Measurements from ENCODE around the gene MARF1. TPM values are rescaled to one million over a fixed set of nuclear protein-coding genes. Genes with fewer than 3 reads are reported as not detected.

Gene MARF1
- total RNA-seq, 2 experiments from 2014 or later = 156 to 157 TPM

DNA sequence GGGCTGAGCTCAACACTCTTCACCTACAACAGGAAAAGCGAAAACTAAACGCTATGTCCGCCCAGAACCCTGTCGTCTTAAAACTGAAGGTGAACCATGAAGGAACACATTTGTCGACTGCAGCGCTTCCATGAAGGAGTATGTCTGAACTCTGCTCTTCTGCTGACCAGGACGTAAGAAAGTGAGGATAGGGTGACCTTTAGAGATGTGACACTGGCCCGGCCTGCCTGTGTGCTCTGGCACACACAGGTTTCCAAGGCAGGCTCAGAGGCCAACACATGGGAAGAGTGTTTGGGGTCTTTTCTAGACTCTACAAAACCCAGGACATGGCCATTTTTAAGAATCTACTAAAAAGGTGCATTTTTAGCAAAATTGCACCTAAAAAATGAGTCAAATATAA, 21.1 kb downstream of the MARF1 start:
- POLR2A ChIA-PET = interaction anchor here (0.7 to 1.0 kb wide), 2 partner anchors 20 to 21 kb away, joined by 3 read pairs; partner anchors contain the start of gene MARF1
- Mint-ChIP-seq H3K4me3 (no peak overlapping the region), H3K27ac (peak overlapping the region; percentile 49), H3K4me1 (ENCODE audit: low read depth) (no peaks in the 10 kb centered on the region), H3K36me3 (ENCODE audit: low read depth) (peaks cover 95% of the 10 kb centered on the region), H3K27me3 (no peaks in the 10 kb centered on the region), H3K9me3 (no peaks in the 10 kb centered on the region)
- TF ChIP-seq CTCF (IDR thresholded peaks at IDR 0.05) = no peak
- intact Hi-C loops (cut with DNase I, micrococcal nuclease) = no loop called here
- no peaks in the 10 kb centered on the region for H3K4me1 ChIP-seq (ENCODE audit: insufficient read depth, low read length)
- no peak overlapping the region for H3K27ac ChIP-seq (ENCODE audit: low read depth in 1 of 2, low read length in 2 of 2)
- H3K9me3 ChIP-seq (ENCODE audit: control insufficient read depth in 1 of 2, insufficient read depth in 1 of 2, low read length in 2 of 2) = no peaks in the 10 kb centered on the region
- no peaks in the 10 kb centered on the region for H3K27me3 ChIP-seq (ENCODE audit: control insufficient read depth in 1 of 2, insufficient read depth in 2 of 2, low read length in 2 of 2)
- DNase-seq = no peak
- CTCF ChIA-PET = interaction anchor here (1.0 to 1.3 kb wide), 2 partner anchors 11 to 21 kb away, joined by 3 read pairs; partner anchors contain the start of gene MARF1
- ATAC-seq (ENCODE audit: poor library complexity) = no peak
- no peak overlapping the region for H3K4me3 ChIP-seq (ENCODE audit: low read length)
- H3K36me3 ChIP-seq (ENCODE audit: insufficient read depth, low read length) = peaks cover 87% of the 10 kb centered on the region

GRCh38 chr16:15621456-15621855, 21.5 kb downstream of the MARF1 start:
- ChIA-PET POLR2A (interaction anchor here (0.7 kb wide), 1 partner anchor 21 kb away, joined by 3 read pairs; the partner anchor contains the start of gene MARF1), CTCF (interaction anchor here (0.6 to 1.3 kb wide), 3 partner anchors 12 to 60 kb away, joined by 3 to 4 read pairs (median 3); partner anchors contain the start of gene MARF1)
- Mint-ChIP-seq H3K27ac (peak overlapping the region; percentile 49), H3K4me1 (ENCODE audit: low read depth) (no peaks in the 10 kb centered on the region), H3K4me3 (no peak overlapping the region), H3K36me3 (ENCODE audit: low read depth) (peaks cover 96% of the 10 kb centered on the region), H3K27me3 (no peaks in the 10 kb centered on the region), H3K9me3 (no peaks in the 10 kb centered on the region)
- intact Hi-C loops (cut with DNase I, micrococcal nuclease) = no loop called here
- no peak overlapping the region for H3K27ac ChIP-seq (ENCODE audit: low read depth in 1 of 2, low read length in 2 of 2)
- H3K9me3 ChIP-seq (ENCODE audit: control insufficient read depth in 1 of 2, insufficient read depth in 1 of 2, low read length in 2 of 2) = no peaks in the 10 kb centered on the region
- TF ChIP-seq CTCF (IDR thresholded peaks at IDR 0.05) = no peak
- DNase-seq (no peak), ATAC-seq (ENCODE audit: poor library complexity) (no peak)
- no peaks in the 10 kb centered on the region for H3K4me1 ChIP-seq (ENCODE audit: insufficient read depth, low read length)
- no peaks in the 10 kb centered on the region for H3K27me3 ChIP-seq (ENCODE audit: control insufficient read depth in 1 of 2, insufficient read depth in 2 of 2, low read length in 2 of 2)
- H3K36me3 ChIP-seq (ENCODE audit: insufficient read depth, low read length) = peaks cover 91% of the 10 kb centered on the region
- no peak overlapping the region for H3K4me3 ChIP-seq (ENCODE audit: low read length)

- ChIA-PET POLR2A (interaction anchor here (2.1 kb wide), 1 partner anchor 22 kb away, joined by 10 read pairs; the partner anchor contains the start of gene MARF1), CTCF (no interaction called here)
- Histone ChIP-seq H3K36me3 (ENCODE audit: insufficient read depth, low read length) (peaks cover 95% of the 10 kb centered on the region), H3K4me3 (ENCODE audit: low read length) (no peak overlapping the region), H3K27me3 (ENCODE audit: control insufficient read depth in 1 of 2, insufficient read depth in 2 of 2, low read length in 2 of 2) (no peaks in the 10 kb centered on the region), H3K9me3 (ENCODE audit: control insufficient read depth in 1 of 2, insufficient read depth in 1 of 2, low read length in 2 of 2) (no peaks in the 10 kb centered on the region), H3K4me1 (ENCODE audit: insufficient read depth, low read length) (no peaks in the 10 kb centered on the region), H3K27ac (ENCODE audit: low read depth in 1 of 2, low read length in 2 of 2) (no peak overlapping the region)
- no peak overlapping the region for H3K4me3 Mint-ChIP-seq
- TF ChIP-seq CTCF (IDR thresholded peaks at IDR 0.05) = no peak
- H3K9me3 Mint-ChIP-seq = no peaks in the 10 kb centered on the region
- no peaks in the 10 kb centered on the region for H3K27me3 Mint-ChIP-seq
- no peaks in the 10 kb centered on the region for H3K4me1 Mint-ChIP-seq (ENCODE audit: low read depth)
- H3K27ac Mint-ChIP-seq = no peak overlapping the region
- intact Hi-C loops (cut with DNase I, micrococcal nuclease) = no loop called here
- DNase-seq (no peak), ATAC-seq (ENCODE audit: poor library complexity) (no peak)
- peaks cover 96% of the 10 kb centered on the region for H3K36me3 Mint-ChIP-seq (ENCODE audit: low read depth)
These were observed 22.3 kb downstream of the MARF1 start for GRCh38 chr16:15620611-15621195.
